ENCODE data around the gene TMEM183A. TPM values are rescaled to one million over a fixed set of nuclear protein-coding genes. Genes with fewer than 3 reads are reported as not detected.

Gene TMEM183A
- total and polyA plus RNA-seq, 7 donors = 17.1 to 33.9 (median 20.9) TPM

GRCh38 chr1:203065191-203065590, 58.0 kb downstream of the TMEM183A start:
- DNase-seq (peak; percentile 65 to 72), ATAC-seq (peak; percentile 74 to 85 (median 78))
- Histone ChIP-seq H3K9me3 (no peaks in the 10 kb centered on the region), H3K4me1 (peaks cover 47% of the 10 kb centered on the region), H3K4me3 (no peak overlapping the region), H3K27me3 (ENCODE audit: insufficient read depth in 3 of 3, low read length in 2 of 3) (no peaks in the 10 kb centered on the region), H3K36me3 (ENCODE audit: insufficient read depth in 1 of 2, low read depth in 1 of 2) (peaks cover 0 to 52% of the 10 kb centered on the region in 2 donors), H3K27ac (peak overlapping the region; percentile 87)
- intact Hi-C loops (cut with DNase I) = no loop called here
- no peak for TF ChIP-seq CTCF (IDR thresholded peaks at IDR 0.05)
- WGBS, 3 donors = 28 to 57% (median 32%) methylated on average over 7 of the region's 7 CpGs

- ATAC-seq (no peak), DNase-seq (peak in 1 of 2 donors; percentile 9)
- H3K4me1 ChIP-seq = peaks cover 55% of the 10 kb centered on the region
- no peak overlapping the region for H3K4me3 ChIP-seq
- H3K27me3 ChIP-seq (ENCODE audit: insufficient read depth in 3 of 3, low read length in 2 of 3) = no peaks in the 10 kb centered on the region
- peak overlapping the region; percentile 87 for H3K27ac ChIP-seq
- TF ChIP-seq CTCF (IDR thresholded peaks at IDR 0.05) = no peak
- intact Hi-C loops (cut with DNase I) = no loop called here
- H3K36me3 ChIP-seq (ENCODE audit: insufficient read depth in 1 of 2, low read depth in 1 of 2) = peaks cover 0 to 44% of the 10 kb centered on the region in 2 donors
- no peaks in the 10 kb centered on the region for H3K9me3 ChIP-seq
- WGBS, 3 donors = 47 to 52% (median 47%) methylated on average over 2 of the region's 2 CpGs
Observed at GRCh38 chr1:203065986-203066385, 58.8 kb downstream of the TMEM183A start.

GRCh38 chr1:203066965-203067364, 59.8 kb downstream of the TMEM183A start:
- Histone ChIP-seq H3K27ac (peak overlapping the region; percentile 87), H3K4me1 (peaks cover 65% of the 10 kb centered on the region), H3K27me3 (ENCODE audit: insufficient read depth in 3 of 3, low read length in 2 of 3) (no peaks in the 10 kb centered on the region), H3K36me3 (ENCODE audit: insufficient read depth in 1 of 2, low read depth in 1 of 2) (peaks cover 0 to 42% of the 10 kb centered on the region in 2 donors), H3K9me3 (no peaks in the 10 kb centered on the region), H3K4me3 (no peak overlapping the region)
- intact Hi-C loops (cut with DNase I) = no loop called here
- DNase-seq (peak in 1 of 2 donors; percentile 12), ATAC-seq (no peak)
- WGBS, 3 donors = 87 to 98% (median 96%) methylated on average over 3 of the region's 3 CpGs
- TF ChIP-seq CTCF (IDR thresholded peaks at IDR 0.05) = no peak

- Histone ChIP-seq H3K36me3 (ENCODE audit: insufficient read depth in 1 of 2, low read depth in 1 of 2) (peaks cover 0 to 46% of the 10 kb centered on the region in 2 donors), H3K9me3 (no peaks in the 10 kb centered on the region), H3K27ac (peak overlapping the region; percentile 87), H3K4me3 (peak overlapping the region; percentile 24), H3K4me1 (peaks cover 79% of the 10 kb centered on the region), H3K27me3 (ENCODE audit: insufficient read depth in 3 of 3, low read length in 2 of 3) (no peaks in the 10 kb centered on the region)
- ATAC-seq = peak; percentile 81 to 92 (median 85)
- intact Hi-C loops (cut with DNase I) = no loop called here
- DNase-seq = peak in 1 of 2 donors; percentile 67
- TF ChIP-seq CTCF (IDR thresholded peaks at IDR 0.05) = no peak
- 2 to 7% (median 4%) methylated on average over 4 of the region's 4 CpGs for WGBS, 3 donors
Observed at GRCh38 chr1:203069030-203069747, 62.0 kb downstream of the TMEM183A start.

All from psoas muscle (tissue), 8 donors.